ENCODE data around the gene SARDH. TPM values are rescaled to one million over a fixed set of nuclear protein-coding genes. Genes with fewer than 3 reads are reported as not detected.

The SARDH gene
- total and polyA plus RNA-seq, 2 donors (not counting 1 experiment from before 2014, with no cell fraction given) = 0.03 to 0.07 TPM

- DNase-seq = no peak
- H2AFZ ChIP-seq (ENCODE audit: insufficient read depth, low read depth, low read length, poor library complexity, severe bottlenecking) = no peak overlapping the region
- Mint-ChIP-seq H3K4me3 (no peak overlapping the region), H3K9me3 (ENCODE audit: insufficient read depth) (peaks cover 2% of the 10 kb centered on the region), H3K27me3 (no peaks in the 10 kb centered on the region), H3K4me1 (no peaks in the 10 kb centered on the region), H3K27ac (no peak overlapping the region)
- no peak overlapping the region for H3K27ac ChIP-seq (ENCODE audit: low read length in 2 of 2)
- no peak overlapping the region for H3K4me2 ChIP-seq (replicated peaks; ENCODE audit: low read depth, low read length, poor library complexity, severe bottlenecking)
- intact Hi-C loops (cut with micrococcal nuclease) = no loop called here
- peaks cover 27% of the 10 kb centered on the region for H4K20me1 ChIP-seq (ENCODE audit: control insufficient read depth, insufficient read depth, low read length, poor library complexity, severe bottlenecking)
- no peaks in the 10 kb centered on the region for H3K79me2 ChIP-seq (ENCODE audit: control insufficient read depth, insufficient read depth, low read length)
- ChIA-PET POLR2A (no interaction called here), CTCF (interaction anchor here (2.8 kb wide), 1 partner anchor 14 kb away, joined by 10 read pairs; no protein-coding TSS in a partner anchor)
- no peak for ATAC-seq (ENCODE audit: low read depth)
- H3K4me1 ChIP-seq (ENCODE audit: control insufficient read depth in 2 of 2, insufficient read depth in 2 of 2, low read length in 2 of 2) = no peaks in the 10 kb centered on the region
- TF ChIP-seq CTCF (IDR thresholded peaks at IDR 0.05) = no peak
- no peak for TF ChIP-seq EZH2 (IDR thresholded peaks at IDR 0.05; ENCODE audit: borderline replicate concordance, insufficient read depth, low read depth, low read length, poor library complexity, severe bottlenecking)
- WGBS (ENCODE audit: insufficient coverage) = 98% methylated on average over 15 of the region's 17 CpGs
- no peak overlapping the region for H3K4me3 ChIP-seq (ENCODE audit: control extremely low read depth in 1 of 5, extremely low read depth in 1 of 5, insufficient read depth in 1 of 5, low read depth in 2 of 5, low read length in 4 of 5)
- no peak overlapping the region for H3K9ac ChIP-seq (ENCODE audit: low read length)
- H3K36me3 ChIP-seq (replicated peaks in 1 of 2; ENCODE audit: control extremely low read depth in 1 of 2, control insufficient read depth in 1 of 2, extremely low read depth in 1 of 2, insufficient read depth in 2 of 2, low read length in 1 of 2) = peaks cover 13 to 79% of the 10 kb centered on the region in 2 experiments
- H3K9me3 ChIP-seq (ENCODE audit: control extremely low read depth in 1 of 3, control insufficient read depth in 2 of 3, insufficient read depth in 1 of 3, low read length in 2 of 3) = peaks cover 0 to 21% (median 15%) of the 10 kb centered on the region in 3 donors
- no peaks in the 10 kb centered on the region for H3K27me3 ChIP-seq (replicated peaks in 1 of 4; ENCODE audit: control extremely low read depth in 1 of 4, control insufficient read depth in 3 of 4, insufficient read depth in 4 of 4, low read length in 3 of 4)
These were observed 30.3 kb upstream of the SARDH start for GRCh38 chr9:133768371-133768858.

GRCh38 chr9:133767625-133768024 lies 29.5 kb upstream of the SARDH start:
- TF ChIP-seq EZH2 (IDR thresholded peaks at IDR 0.05; ENCODE audit: borderline replicate concordance, insufficient read depth, low read depth, low read length, poor library complexity, severe bottlenecking) = no peak
- TF ChIP-seq CTCF (IDR thresholded peaks at IDR 0.05) = no peak
- intact Hi-C loops (cut with micrococcal nuclease) = no loop called here
- Histone ChIP-seq H3K4me3 (ENCODE audit: control extremely low read depth in 1 of 5, extremely low read depth in 1 of 5, insufficient read depth in 1 of 5, low read depth in 2 of 5, low read length in 4 of 5) (no peak overlapping the region), H3K9me3 (ENCODE audit: control extremely low read depth in 1 of 3, control insufficient read depth in 2 of 3, insufficient read depth in 1 of 3, low read length in 2 of 3) (peaks cover 0 to 21% (median 15%) of the 10 kb centered on the region in 3 donors), H3K27me3 (replicated peaks in 1 of 4; ENCODE audit: control extremely low read depth in 1 of 4, control insufficient read depth in 3 of 4, insufficient read depth in 4 of 4, low read length in 3 of 4) (no peaks in the 10 kb centered on the region), H3K79me2 (ENCODE audit: control insufficient read depth, insufficient read depth, low read length) (no peaks in the 10 kb centered on the region), H3K9ac (ENCODE audit: low read length) (no peak overlapping the region), H3K4me2 (replicated peaks; ENCODE audit: low read depth, low read length, poor library complexity, severe bottlenecking) (no peak overlapping the region), H3K27ac (ENCODE audit: low read length in 2 of 2) (no peak overlapping the region), H3K4me1 (ENCODE audit: control insufficient read depth in 2 of 2, insufficient read depth in 2 of 2, low read length in 2 of 2) (no peaks in the 10 kb centered on the region), H3K36me3 (replicated peaks in 1 of 2; ENCODE audit: control extremely low read depth in 1 of 2, control insufficient read depth in 1 of 2, extremely low read depth in 1 of 2, insufficient read depth in 2 of 2, low read length in 1 of 2) (peaks cover 13 to 86% of the 10 kb centered on the region in 2 experiments), H2AFZ (ENCODE audit: insufficient read depth, low read depth, low read length, poor library complexity, severe bottlenecking) (no peak overlapping the region), H4K20me1 (ENCODE audit: control insufficient read depth, insufficient read depth, low read length, poor library complexity, severe bottlenecking) (peaks cover 27% of the 10 kb centered on the region)
- Mint-ChIP-seq H3K27me3 (no peaks in the 10 kb centered on the region), H3K4me3 (no peak overlapping the region), H3K9me3 (ENCODE audit: insufficient read depth) (peaks cover 2% of the 10 kb centered on the region), H3K27ac (no peak overlapping the region), H3K4me1 (no peaks in the 10 kb centered on the region)
- ChIA-PET CTCF (interaction anchor here (1.9 to 2.8 kb wide), 2 partner anchors 14 to 25 kb away, joined by 5 to 10 read pairs; no protein-coding TSS in a partner anchor), POLR2A (no interaction called here)
- 100% methylated on average over 1 of the region's 1 CpG for WGBS (ENCODE audit: insufficient coverage)
- no peak for DNase-seq
- no peak for ATAC-seq (ENCODE audit: low read depth)
